Measurements from ENCODE around the gene TMEM184B. TPM values are rescaled to one million over a fixed set of nuclear protein-coding genes. Genes with fewer than 3 reads are reported as not detected.

The TMEM184B gene
- total and polyA plus RNA-seq, 2 experiments from 2014 or later, result 68.8 to 70.3 TPM

- no peak overlapping the region for H3K4me3 ChIP-seq
- no peak overlapping the region for H3K27ac ChIP-seq
- TF ChIP-seq CTCF (IDR thresholded peaks at IDR 0.05; ENCODE audit: low read depth, low read length), result no peak
- peak in 1 of 2 donors; percentile 71 for DNase-seq (ENCODE audit: low read depth in 1 of 2, low spot score in 1 of 2)
- H3K36me3 ChIP-seq, result no peaks in the 10 kb centered on the region
- no peaks in the 10 kb centered on the region for H3K27me3 ChIP-seq
- peaks cover 11% of the 10 kb centered on the region for H3K4me1 ChIP-seq (ENCODE audit: low read depth)
- no peaks in the 10 kb centered on the region for H3K9me3 ChIP-seq (ENCODE audit: low read depth)
Observed at GRCh38 chr22:38267086-38267485, 5.7 kb downstream of the TMEM184B start.

GRCh38 chr22:38266120-38266519, 6.7 kb downstream of the TMEM184B start:
- no peak overlapping the region for H3K4me3 ChIP-seq
- TF ChIP-seq CTCF (IDR thresholded peaks at IDR 0.05; ENCODE audit: low read depth, low read length), result no peak
- no peaks in the 10 kb centered on the region for H3K9me3 ChIP-seq (ENCODE audit: low read depth)
- DNase-seq (ENCODE audit: low read depth in 1 of 2, low spot score in 1 of 2), result peak in 1 of 2 donors; percentile 74
- H3K36me3 ChIP-seq, result no peaks in the 10 kb centered on the region
- H3K4me1 ChIP-seq (ENCODE audit: low read depth), result peaks cover 14% of the 10 kb centered on the region
- H3K27me3 ChIP-seq, result no peaks in the 10 kb centered on the region
- peak overlapping the region; percentile 39 for H3K27ac ChIP-seq

GRCh38 chr22:38264322-38264843, 8.4 kb downstream of the TMEM184B start:
- Histone ChIP-seq H3K4me3 (no peak overlapping the region), H3K27me3 (no peaks in the 10 kb centered on the region), H3K9me3 (ENCODE audit: low read depth) (no peaks in the 10 kb centered on the region), H3K27ac (no peak overlapping the region), H3K36me3 (no peaks in the 10 kb centered on the region), H3K4me1 (ENCODE audit: low read depth) (peaks cover 18% of the 10 kb centered on the region)
- DNase-seq (ENCODE audit: low read depth in 1 of 2, low spot score in 1 of 2), result no peak
- TF ChIP-seq CTCF (IDR thresholded peaks at IDR 0.05; ENCODE audit: low read depth, low read length), result no peak

- DNase-seq (ENCODE audit: low read depth in 1 of 2, low spot score in 1 of 2), result peak in 1 of 2 donors; percentile 68
- Histone ChIP-seq H3K36me3 (no peaks in the 10 kb centered on the region), H3K27ac (peak overlapping the region; percentile 82), H3K27me3 (no peaks in the 10 kb centered on the region), H3K9me3 (ENCODE audit: low read depth) (no peaks in the 10 kb centered on the region), H3K4me3 (no peak overlapping the region), H3K4me1 (ENCODE audit: low read depth) (peaks cover 33% of the 10 kb centered on the region)
- TF ChIP-seq CTCF (IDR thresholded peaks at IDR 0.05; ENCODE audit: low read depth, low read length), result peak; percentile 57
Observed at GRCh38 chr22:38262051-38262795, 10.6 kb downstream of the TMEM184B start.

GRCh38 chr22:38260761-38261681, 11.8 kb downstream of the TMEM184B start:
- Histone ChIP-seq H3K36me3 (no peaks in the 10 kb centered on the region), H3K9me3 (ENCODE audit: low read depth) (no peaks in the 10 kb centered on the region), H3K4me3 (no peak overlapping the region), H3K27ac (peak overlapping the region; percentile 82), H3K27me3 (no peaks in the 10 kb centered on the region), H3K4me1 (ENCODE audit: low read depth) (peaks cover 30% of the 10 kb centered on the region)
- DNase-seq (ENCODE audit: low read depth in 1 of 2, low spot score in 1 of 2), result no peak
- peak; percentile 21 for TF ChIP-seq CTCF (IDR thresholded peaks at IDR 0.05; ENCODE audit: low read depth, low read length)

Data from cardiac muscle cell (in vitro differentiated cells and primary cell).